HFF-Myc (cell line): Measurements from ENCODE around the gene CMIP.

Experiments used
- DNase-seq: peaks from one replicate; pipeline ENCODE4 v3.0.0-alpha.2; 2011; ENCODE audit warnings: low read depth; ENCODE audit errors: extremely low read depth
- H3K4me3 ChIP-seq: replicated peaks from 2 replicates; pipeline ENCODE4 v1.5.1; 2011; ENCODE audit warnings: low read depth, mild to moderate bottlenecking, control low read depth, low read length
- CTCF ChIP-seq: IDR thresholded peaks from 2 replicates; pipeline ENCODE4 v1.5.1; 2012; ENCODE audit warnings: mild to moderate bottlenecking, low read depth, low read length, control low read depth; ENCODE audit errors: missing control alignments

The CMIP gene

GRCh38 chr16:81409016-81409556 lies 35.5 kb upstream of the CMIP start:
- DNase-seq: no peak
- H3K4me3 ChIP-seq: no peak overlapping the region
- no peak for TF ChIP-seq CTCF

GRCh38 chr16:81410643-81411293 lies 33.8 kb upstream of the CMIP start:
- H3K4me3 ChIP-seq: no peak overlapping the region
- no peak for TF ChIP-seq CTCF

GRCh38 chr16:81413245-81413990 lies 31.2 kb upstream of the CMIP start:
- no peak for DNase-seq
- no peak for TF ChIP-seq CTCF
- no peak overlapping the region for H3K4me3 ChIP-seq

More at GRCh38 chr16:81410643-81411293, 33.8 kb upstream of the CMIP start:
- no peak for DNase-seq

GRCh38 chr16:81415751-81416150 lies 28.9 kb upstream of the CMIP start:
- no peak for TF ChIP-seq CTCF

GRCh38 chr16:81416749-81417148 lies 27.9 kb upstream of the CMIP start:
- no peak for DNase-seq
- no peak overlapping the region for H3K4me3 ChIP-seq
- no peak for TF ChIP-seq CTCF

More at GRCh38 chr16:81415751-81416150, 28.9 kb upstream of the CMIP start:
- DNase-seq: no peak
- H3K4me3 ChIP-seq: no peak overlapping the region

GRCh38 chr16:81417210-81417609 lies 27.4 kb upstream of the CMIP start:
- H3K4me3 ChIP-seq: no peak overlapping the region
- TF ChIP-seq CTCF: no peak
- no peak for DNase-seq
